ENCODE data around the gene WDR27. TPM values are rescaled to one million over a fixed set of nuclear protein-coding genes. Genes with fewer than 3 reads are reported as not detected.
"Not testable (repeated sequence)": the region's sequence is repeated elsewhere in the genome, so short reads cannot be mapped to it uniquely, and the experiment has no call there.

WDR27 gene
- total RNA-seq, 4 donors from 2014 or later = 12.4 to 38.7 (median 27.6) TPM

DNA sequence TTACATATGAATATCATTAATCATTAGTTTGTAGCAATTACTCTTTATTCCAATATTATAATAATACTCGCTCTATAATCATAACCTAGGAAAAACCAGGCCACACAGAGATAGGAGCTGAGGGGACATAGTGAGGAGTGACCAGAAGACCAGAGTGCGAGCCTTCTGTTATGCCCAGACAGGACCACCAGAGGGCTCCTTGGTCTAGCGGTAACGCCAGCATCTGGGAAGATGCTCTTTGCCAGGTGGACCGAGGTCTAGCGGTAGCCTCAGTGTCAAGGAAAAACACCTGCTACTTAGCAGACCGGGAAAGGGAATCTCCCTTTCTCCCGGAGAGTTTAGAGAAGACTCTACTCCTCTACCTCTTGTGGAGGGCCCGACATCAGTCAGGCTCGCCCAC lies 4.7 kb downstream of the WDR27 start:
- not testable (repeated sequence) for H3K4me3 ChIP-seq, DNase-seq, H3K27me3 ChIP-seq, H3K9me3 ChIP-seq
- peak overlapping the region; percentile 53 to 86 (median 76) for H3K27ac ChIP-seq
- 88 to 93% methylated on average over 4 to 9 of the region's 10 CpGs for WGBS, 2 donors
- peaks cover 0 to 15% (median 0%) of the 10 kb centered on the region in 3 donors for H3K36me3 ChIP-seq
- intact Hi-C loops (cut with DNase I) = loop anchor here (5.0 kb wide), 1 partner anchor 55 kb away; the partner anchor contains the start of genes DYNLT2 and ERMARD
- TF ChIP-seq, protein P1, sequence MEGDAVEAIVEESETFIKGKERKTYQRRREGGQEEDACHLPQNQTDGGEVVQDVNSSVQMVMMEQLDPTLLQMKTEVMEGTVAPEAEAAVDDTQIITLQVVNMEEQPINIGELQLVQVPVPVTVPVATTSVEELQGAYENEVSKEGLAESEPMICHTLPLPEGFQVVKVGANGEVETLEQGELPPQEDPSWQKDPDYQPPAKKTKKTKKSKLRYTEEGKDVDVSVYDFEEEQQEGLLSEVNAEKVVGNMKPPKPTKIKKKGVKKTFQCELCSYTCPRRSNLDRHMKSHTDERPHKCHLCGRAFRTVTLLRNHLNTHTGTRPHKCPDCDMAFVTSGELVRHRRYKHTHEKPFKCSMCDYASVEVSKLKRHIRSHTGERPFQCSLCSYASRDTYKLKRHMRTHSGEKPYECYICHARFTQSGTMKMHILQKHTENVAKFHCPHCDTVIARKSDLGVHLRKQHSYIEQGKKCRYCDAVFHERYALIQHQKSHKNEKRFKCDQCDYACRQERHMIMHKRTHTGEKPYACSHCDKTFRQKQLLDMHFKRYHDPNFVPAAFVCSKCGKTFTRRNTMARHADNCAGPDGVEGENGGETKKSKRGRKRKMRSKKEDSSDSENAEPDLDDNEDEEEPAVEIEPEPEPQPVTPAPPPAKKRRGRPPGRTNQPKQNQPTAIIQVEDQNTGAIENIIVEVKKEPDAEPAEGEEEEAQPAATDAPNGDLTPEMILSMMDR (IDR thresholded peaks at IDR 0.05) = peak in 3 of 6 experiments; percentile 13 to 29 (median 22)
- peaks cover 15 to 43% (median 29%) of the 10 kb centered on the region in 3 donors for H3K4me1 ChIP-seq

GRCh38 chr6:169695131-169695530 lies 6.7 kb downstream of the WDR27 start:
- Histone ChIP-seq H3K9me3 (no peaks in the 10 kb centered on the region), H3K36me3 (peaks cover 0 to 15% (median 0%) of the 10 kb centered on the region in 3 donors), H3K4me1 (peaks cover 4 to 31% (median 20%) of the 10 kb centered on the region in 3 donors), H3K4me3 (no peak overlapping the region), H3K27ac (no peak overlapping the region), H3K27me3 (no peaks in the 10 kb centered on the region)
- TF ChIP-seq, protein P1 (IDR thresholded peaks at IDR 0.05) = no peak
- TF ChIP-seq POLR2A (IDR thresholded peaks at IDR 0.05) = no peak
- 84 to 88% methylated on average over 5 of the region's 5 CpGs for WGBS, 2 donors
- no peak for DNase-seq
- intact Hi-C loops (cut with DNase I) = loop anchor here (5.0 kb wide), 1 partner anchor 57 kb away; the partner anchor contains the start of genes DYNLT2 and ERMARD

- no peak for DNase-seq
- Histone ChIP-seq H3K36me3 (peaks cover 0 to 31% (median 2%) of the 10 kb centered on the region in 3 donors), H3K27me3 (no peaks in the 10 kb centered on the region), H3K4me3 (no peak overlapping the region), H3K9me3 (no peaks in the 10 kb centered on the region), H3K27ac (no peak overlapping the region), H3K4me1 (peaks cover 0 to 6% (median 5%) of the 10 kb centered on the region in 3 donors)
- 89 to 90% methylated on average over 2 to 3 of the region's 3 CpGs for WGBS, 2 donors
- intact Hi-C loops (cut with DNase I) = no loop called here
- no peak for TF ChIP-seq POLR2A (IDR thresholded peaks at IDR 0.05)
- TF ChIP-seq, protein P1 (IDR thresholded peaks at IDR 0.05) = no peak
These were observed 9.3 kb downstream of the WDR27 start for GRCh38 chr6:169692516-169692915.

DNA sequence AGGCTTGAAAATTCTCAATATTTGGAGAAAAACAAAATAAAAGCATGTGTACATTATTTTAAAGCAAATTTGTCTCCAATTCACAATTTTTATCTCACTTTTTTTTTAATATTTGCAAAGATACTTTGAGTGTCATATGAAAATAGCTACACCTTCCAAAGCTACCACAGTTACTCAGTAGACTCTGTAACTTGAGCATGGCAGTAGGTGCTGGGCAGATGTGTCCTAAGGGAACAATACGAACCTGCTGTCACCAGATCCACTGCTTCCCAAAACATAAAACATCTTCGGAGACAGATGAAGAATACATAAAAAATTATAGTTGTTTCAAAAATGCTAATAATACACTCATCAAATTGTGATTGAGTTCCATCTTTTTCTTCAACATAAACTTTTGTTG lies 10.6 kb downstream of the WDR27 start:
- peaks cover 0 to 1% (median 0%) of the 10 kb centered on the region in 3 donors for H3K9me3 ChIP-seq
- peaks cover 0 to 4% (median 0%) of the 10 kb centered on the region in 3 donors for H3K4me1 ChIP-seq
- 89 to 98% methylated on average over 2 of the region's 2 CpGs for WGBS, 2 donors
- H3K27me3 ChIP-seq = no peaks in the 10 kb centered on the region
- peaks cover 0 to 39% (median 6%) of the 10 kb centered on the region in 3 donors for H3K36me3 ChIP-seq
- TF ChIP-seq POLR2A (IDR thresholded peaks at IDR 0.05) = no peak
- TF ChIP-seq, protein P1 (IDR thresholded peaks at IDR 0.05) = no peak
- no peak for DNase-seq
- intact Hi-C loops (cut with DNase I) = no loop called here
- H3K4me3 ChIP-seq = no peak overlapping the region
- H3K27ac ChIP-seq = no peak overlapping the region

DNA sequence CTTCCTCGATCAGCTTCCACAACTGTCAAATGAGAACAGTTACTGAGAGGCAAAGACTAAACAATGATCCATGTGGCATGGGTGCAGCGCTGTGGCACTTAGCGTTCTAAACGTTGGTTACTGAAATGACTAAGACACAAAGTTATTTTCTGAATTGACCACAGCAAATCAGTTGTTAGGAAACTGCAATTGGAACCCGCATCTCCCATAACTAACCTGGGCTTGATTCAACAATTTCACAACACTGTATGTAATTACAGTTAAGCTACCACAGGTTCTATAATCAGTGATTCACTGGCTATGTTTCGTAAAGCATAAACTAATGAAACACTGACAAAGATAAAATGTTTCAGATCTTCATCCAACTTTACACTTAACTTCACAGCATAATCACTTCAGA lies 12.5 kb downstream of the WDR27 start:
- H3K36me3 ChIP-seq = peaks cover 0 to 51% (median 6%) of the 10 kb centered on the region in 3 donors
- DNase-seq = no peak
- H3K27ac ChIP-seq = peak overlapping the region in 1 of 4 donors; percentile 53
- H3K9me3 ChIP-seq = peaks cover 0 to 11% (median 8%) of the 10 kb centered on the region in 3 donors
- no peak overlapping the region for H3K4me3 ChIP-seq
- no peaks in the 10 kb centered on the region for H3K27me3 ChIP-seq
- WGBS, 2 donors = 48 to 55% methylated on average over 6 of the region's 6 CpGs
- intact Hi-C loops (cut with DNase I) = no loop called here
- no peak for TF ChIP-seq POLR2A (IDR thresholded peaks at IDR 0.05)
- TF ChIP-seq, protein P1 (IDR thresholded peaks at IDR 0.05) = no peak
- H3K4me1 ChIP-seq = peaks cover 0 to 4% (median 1%) of the 10 kb centered on the region in 3 donors

Data from esophagus squamous epithelium (tissue), 5 donors.